Fibroblast of the aortic adventitia (primary cell): ENCODE data around the gene BRPF1. TPM values are rescaled to one million over a fixed set of nuclear protein-coding genes. Genes with fewer than 3 reads are reported as not detected.
A peak's percentile ranks its signal among the peaks of the same experiment; 100 is the strongest.

Experiments
- DNase-seq: peaks from one replicate; pipeline ENCODE4 v3.0.0-alpha.2; 2010; ENCODE audit warnings: low read depth
- H3K4me3 ChIP-seq: 2 replicates; pipeline ENCODE4 v1.5.1; 2011; ENCODE audit warnings: low read depth, mild to moderate bottlenecking, control low read depth, low read length, moderate library complexity
- total RNA-seq: library from RNA; depleted of rRNA; stranded (reverse); fragments of >200 nt; gene quantifications from 2 replicates; pipeline ENCODE4 v1.2.3, GENCODE V29; 2012; ENCODE audit warnings: low replicate concordance
- TF ChIP-seq, protein P1 (sequence below): IDR thresholded peaks from 2 replicates; pipeline ENCODE4 v1.5.1; 2011; ENCODE audit warnings: mild to moderate bottlenecking, low read length, control low read depth, inconsistent platforms; ENCODE audit not compliant: insufficient read depth

The BRPF1 gene, protein sequence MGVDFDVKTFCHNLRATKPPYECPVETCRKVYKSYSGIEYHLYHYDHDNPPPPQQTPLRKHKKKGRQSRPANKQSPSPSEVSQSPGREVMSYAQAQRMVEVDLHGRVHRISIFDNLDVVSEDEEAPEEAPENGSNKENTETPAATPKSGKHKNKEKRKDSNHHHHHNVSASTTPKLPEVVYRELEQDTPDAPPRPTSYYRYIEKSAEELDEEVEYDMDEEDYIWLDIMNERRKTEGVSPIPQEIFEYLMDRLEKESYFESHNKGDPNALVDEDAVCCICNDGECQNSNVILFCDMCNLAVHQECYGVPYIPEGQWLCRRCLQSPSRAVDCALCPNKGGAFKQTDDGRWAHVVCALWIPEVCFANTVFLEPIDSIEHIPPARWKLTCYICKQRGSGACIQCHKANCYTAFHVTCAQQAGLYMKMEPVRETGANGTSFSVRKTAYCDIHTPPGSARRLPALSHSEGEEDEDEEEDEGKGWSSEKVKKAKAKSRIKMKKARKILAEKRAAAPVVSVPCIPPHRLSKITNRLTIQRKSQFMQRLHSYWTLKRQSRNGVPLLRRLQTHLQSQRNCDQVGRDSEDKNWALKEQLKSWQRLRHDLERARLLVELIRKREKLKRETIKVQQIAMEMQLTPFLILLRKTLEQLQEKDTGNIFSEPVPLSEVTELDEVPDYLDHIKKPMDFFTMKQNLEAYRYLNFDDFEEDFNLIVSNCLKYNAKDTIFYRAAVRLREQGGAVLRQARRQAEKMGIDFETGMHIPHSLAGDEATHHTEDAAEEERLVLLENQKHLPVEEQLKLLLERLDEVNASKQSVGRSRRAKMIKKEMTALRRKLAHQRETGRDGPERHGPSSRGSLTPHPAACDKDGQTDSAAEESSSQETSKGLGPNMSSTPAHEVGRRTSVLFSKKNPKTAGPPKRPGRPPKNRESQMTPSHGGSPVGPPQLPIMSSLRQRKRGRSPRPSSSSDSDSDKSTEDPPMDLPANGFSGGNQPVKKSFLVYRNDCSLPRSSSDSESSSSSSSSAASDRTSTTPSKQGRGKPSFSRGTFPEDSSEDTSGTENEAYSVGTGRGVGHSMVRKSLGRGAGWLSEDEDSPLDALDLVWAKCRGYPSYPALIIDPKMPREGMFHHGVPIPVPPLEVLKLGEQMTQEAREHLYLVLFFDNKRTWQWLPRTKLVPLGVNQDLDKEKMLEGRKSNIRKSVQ (N-terminal part only)
- 7.8 and 13.9 TPM in 2 replicates for total RNA-seq

DNA sequence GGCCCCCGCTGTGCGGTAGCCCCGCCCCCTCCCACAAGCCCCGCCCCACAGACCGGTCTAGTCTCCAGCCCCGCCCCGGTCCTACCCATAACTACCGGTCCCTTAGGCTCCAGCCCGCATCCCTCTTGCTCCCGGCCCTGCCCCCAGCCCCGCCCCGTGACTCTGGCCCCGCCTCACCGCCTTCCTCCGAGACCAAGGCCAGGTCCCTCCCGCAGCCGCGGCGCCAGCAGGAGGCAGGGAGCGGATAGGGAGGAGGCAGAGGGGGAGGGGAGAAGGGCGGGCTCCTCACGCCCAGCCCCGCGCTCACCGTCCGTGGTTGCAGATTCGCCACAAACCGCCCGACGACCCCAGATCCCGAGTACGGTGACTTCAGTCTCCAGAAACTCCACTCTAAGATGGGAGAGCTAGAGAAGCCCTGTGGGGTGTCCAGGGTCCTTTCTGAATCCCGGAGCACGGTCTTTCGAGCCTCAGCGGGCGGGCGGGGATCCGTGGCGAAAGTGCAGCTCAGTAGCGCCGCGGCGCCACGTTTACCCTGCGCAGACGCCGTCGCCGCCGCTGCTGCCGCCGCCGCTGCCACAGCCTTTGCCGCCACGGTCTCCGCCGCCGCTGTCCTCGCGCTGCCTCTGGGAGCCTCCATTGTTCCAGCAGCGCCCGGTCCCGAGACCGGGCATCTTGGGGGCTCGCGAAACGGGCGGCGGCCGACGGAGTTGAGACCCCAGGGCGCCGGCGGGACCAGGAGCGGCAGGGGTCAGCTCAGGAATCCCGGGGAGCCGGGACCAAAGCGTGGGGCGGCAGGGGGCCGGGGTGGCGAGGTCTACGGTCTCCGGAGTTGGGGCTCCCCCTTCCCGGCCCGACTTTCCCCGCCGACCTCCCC, at the start of gene BRPF1:
Gene BRPF1, plus strand, starts transcription at position 530 of the 874 bp plus-strand sequence. CDS start 2,406 bp downstream, outside the sequence.
- DNase-seq = peak; percentile 99
- H3K4me3 ChIP-seq = peak within 1 kb of the TSS; percentile 95
- TF ChIP-seq, protein P1, sequence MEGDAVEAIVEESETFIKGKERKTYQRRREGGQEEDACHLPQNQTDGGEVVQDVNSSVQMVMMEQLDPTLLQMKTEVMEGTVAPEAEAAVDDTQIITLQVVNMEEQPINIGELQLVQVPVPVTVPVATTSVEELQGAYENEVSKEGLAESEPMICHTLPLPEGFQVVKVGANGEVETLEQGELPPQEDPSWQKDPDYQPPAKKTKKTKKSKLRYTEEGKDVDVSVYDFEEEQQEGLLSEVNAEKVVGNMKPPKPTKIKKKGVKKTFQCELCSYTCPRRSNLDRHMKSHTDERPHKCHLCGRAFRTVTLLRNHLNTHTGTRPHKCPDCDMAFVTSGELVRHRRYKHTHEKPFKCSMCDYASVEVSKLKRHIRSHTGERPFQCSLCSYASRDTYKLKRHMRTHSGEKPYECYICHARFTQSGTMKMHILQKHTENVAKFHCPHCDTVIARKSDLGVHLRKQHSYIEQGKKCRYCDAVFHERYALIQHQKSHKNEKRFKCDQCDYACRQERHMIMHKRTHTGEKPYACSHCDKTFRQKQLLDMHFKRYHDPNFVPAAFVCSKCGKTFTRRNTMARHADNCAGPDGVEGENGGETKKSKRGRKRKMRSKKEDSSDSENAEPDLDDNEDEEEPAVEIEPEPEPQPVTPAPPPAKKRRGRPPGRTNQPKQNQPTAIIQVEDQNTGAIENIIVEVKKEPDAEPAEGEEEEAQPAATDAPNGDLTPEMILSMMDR = peak; percentile 22

DNA sequence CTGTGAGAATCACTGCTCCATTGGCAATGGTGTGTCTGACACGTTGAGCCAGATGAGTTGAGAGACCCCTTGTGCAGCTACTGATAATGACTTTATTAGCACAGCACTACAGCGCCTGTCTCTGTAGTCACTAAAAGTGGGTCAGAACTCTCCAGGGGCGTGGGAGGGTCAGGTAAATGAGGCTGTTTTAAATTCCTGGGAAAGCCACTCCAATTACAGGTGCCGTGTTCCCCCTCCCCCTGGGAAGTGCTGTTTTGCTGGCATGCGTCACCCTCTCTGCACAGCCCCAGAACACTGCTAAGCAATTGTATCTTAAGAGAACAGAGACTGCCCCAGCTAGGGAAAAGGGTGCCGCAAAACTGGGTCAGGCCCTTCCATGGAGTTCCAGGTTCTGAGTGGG, 49.4 kb upstream of the BRPF1 start:
- DNase-seq = no peak
- TF ChIP-seq, protein P1 = no peak
- H3K4me3 ChIP-seq = no peak overlapping the region

DNA sequence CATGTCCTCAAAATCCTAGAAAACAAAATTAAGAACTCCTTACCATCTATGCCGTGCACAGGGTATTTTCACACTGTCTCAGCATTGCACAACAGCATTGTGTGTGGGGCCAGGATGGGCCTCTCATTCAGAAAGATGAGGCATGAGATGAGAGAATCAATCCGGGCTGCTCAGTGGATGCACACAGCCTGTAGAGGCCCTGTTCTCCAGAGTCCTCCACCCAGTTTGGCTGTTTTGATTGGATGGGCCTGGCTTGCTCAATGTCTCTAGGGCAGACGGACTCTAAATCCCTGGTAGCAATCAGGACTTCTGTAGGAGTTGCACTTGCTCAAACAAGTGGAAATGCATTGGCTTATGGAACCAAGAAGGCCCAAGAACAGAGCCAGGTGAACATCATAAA, 48.1 kb upstream of the BRPF1 start:
- no peak overlapping the region for H3K4me3 ChIP-seq
- TF ChIP-seq, protein P1 = no peak
- no peak for DNase-seq

DNA sequence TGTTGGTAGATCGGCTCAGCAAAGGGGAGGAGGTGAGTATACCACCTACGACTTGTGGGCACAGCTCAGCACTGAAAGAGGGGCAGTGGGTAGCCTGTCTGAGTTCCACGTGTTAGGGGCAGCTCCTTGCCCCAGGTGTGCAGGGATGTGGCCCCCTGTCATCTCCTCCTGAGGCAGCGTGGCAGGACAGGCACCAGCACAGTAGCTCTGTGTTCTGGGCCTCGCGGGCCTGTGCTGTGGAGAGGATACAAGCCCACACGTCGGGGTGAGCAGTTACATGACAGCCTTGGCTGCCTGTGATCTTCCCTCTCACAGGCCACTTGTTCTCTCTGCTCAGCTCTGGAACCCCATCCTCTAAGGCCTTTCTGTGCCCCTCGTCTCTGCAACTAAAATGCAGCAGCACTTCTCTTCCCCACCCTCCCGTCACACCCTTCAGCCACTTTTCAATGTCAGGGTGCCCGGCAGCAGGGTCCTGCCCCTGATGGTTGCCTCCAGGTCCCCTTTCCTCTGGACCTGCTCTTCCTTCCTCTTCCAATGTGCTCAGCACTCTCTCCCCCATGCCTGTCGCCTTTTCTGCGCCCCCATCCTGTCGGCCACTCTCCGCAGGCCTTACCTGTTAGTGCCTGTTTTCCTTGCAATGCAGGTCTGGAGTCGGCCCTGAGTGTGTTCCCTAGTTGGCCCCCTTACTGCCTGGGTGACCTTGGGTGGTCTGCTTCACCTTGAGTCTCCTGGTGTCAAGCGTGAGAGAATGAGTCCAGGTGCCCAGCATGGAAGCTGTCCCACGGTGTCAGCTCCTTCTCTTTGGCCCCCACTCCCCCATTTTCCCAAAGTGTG, 46.1 kb upstream of the BRPF1 start:
- no peak for DNase-seq
- H3K4me3 ChIP-seq = no peak overlapping the region
- TF ChIP-seq, protein P1 = no peak

DNA sequence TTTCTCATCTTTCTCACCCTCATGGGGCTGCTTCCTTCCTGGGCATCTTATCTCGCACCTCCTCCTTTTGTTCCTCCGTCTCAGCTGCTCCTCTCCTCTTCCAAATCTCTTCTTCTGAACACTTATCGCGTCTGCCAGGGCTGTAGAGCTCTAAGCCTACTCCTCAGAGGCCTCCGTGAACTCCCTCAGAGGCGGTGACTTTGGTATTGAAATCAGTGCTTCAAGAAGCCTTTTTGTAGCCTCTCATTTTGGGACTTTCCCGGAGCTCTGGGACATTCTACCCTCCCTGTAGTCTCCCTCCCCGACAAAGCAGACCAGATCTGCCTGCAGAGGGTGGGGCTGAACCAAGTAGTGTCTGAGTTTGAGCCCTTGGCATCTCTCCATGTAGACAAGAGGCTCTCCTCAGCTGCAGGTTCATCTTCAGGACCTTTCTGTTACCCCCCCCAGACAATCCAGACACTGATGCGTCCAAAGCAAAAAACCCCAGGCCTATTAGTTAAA, 45.4 kb upstream of the BRPF1 start:
- H3K4me3 ChIP-seq = no peak overlapping the region
- TF ChIP-seq, protein P1 = no peak
- DNase-seq = no peak
